HCT116 (cell line): Measurements from ENCODE around the gene MS4A8.

Experiments
- EZH2 ChIP-seq: fragments of 200-600 bp; sonication (generic); IDR thresholded peaks from 2 replicates; pipeline ENCODE4 v1.6.1; 2017; ENCODE audit warnings: antibody characterized with exemption, mixed run types
- FOSL1 ChIP-seq: IDR thresholded peaks from 2 replicates; pipeline ENCODE4 v1.6.1; 2012; ENCODE audit warnings: low read depth
- POLR2A ChIP-seq: IDR thresholded peaks from 2 replicates; pipeline ENCODE4 v1.7.0; 2011; ENCODE audit warnings: borderline replicate concordance; ENCODE audit not compliant: insufficient read depth, insufficient read length; ENCODE audit errors: extremely low read depth
- SP1 ChIP-seq: IDR thresholded peaks from 2 replicates; pipeline ENCODE4 v1.6.1; 2012; ENCODE audit warnings: low read depth
- YY1 ChIP-seq: IDR thresholded peaks from 2 replicates; pipeline ENCODE4 v1.6.1; 2011; ENCODE audit warnings: low read length, low read depth, moderate library complexity, mild to moderate bottlenecking; ENCODE audit not compliant: insufficient replicate concordance; ENCODE audit errors: extremely low read depth
- ZFX ChIP-seq: fragments of 450-650 bp; IDR thresholded peaks from 2 replicates; pipeline ENCODE4 v1.6.1; 2017
- TF ChIP-seq, protein P1 (sequence below), 3 experiments: fragments of 200-600 bp in 1 of 3; sonication (generic) in 1 of 3; IDR thresholded peaks in 2 of 3; conservative IDR thresholded peaks in 1 of 3; 2 replicates each; pipeline ENCODE4 v1.5.1; 2012 to 2017; ENCODE audit warnings: low read depth in 2 of 3, low read length in 2 of 3, antibody characterized with exemption in 1 of 3, borderline replicate concordance in 1 of 3, control low read depth in 1 of 3, mild to moderate bottlenecking in 1 of 3, mixed read lengths in 1 of 3, mixed run types in 1 of 3, moderate library complexity in 1 of 3; ENCODE audit not compliant: insufficient read depth in 1 of 3
- TF ChIP-seq, protein P2 (sequence below): IDR thresholded peaks from 2 replicates; pipeline ENCODE4 v1.6.1; 2012
- TF ChIP-seq, protein P3 (sequence below): IDR thresholded peaks from 2 replicates; pipeline ENCODE4 v1.6.1; 2011; ENCODE audit warnings: mild to moderate bottlenecking, low read length, moderate library complexity; ENCODE audit not compliant: insufficient replicate concordance; ENCODE audit errors: extremely low read depth

DNA sequence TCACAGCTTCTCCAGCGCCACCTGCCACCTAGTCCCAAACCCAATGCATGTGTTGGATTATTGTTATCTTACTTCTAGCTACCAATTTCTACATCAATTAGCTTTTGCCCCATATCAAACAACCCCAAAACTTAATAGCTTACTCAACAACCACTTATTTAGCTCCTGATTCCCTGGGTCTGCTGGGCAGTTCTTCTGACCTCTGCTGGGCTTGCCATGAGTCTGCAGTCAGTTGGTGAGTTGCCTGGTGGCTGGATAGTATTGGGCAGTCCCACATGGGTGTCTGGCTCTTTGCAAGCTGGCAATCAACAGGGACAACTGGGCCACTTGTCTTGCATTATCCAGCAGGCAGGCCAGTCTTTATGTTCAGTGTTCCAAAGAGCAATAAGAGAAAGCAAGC, 43.6 kb downstream of the MS4A8 start:
- TF ChIP-seq, protein P1, sequence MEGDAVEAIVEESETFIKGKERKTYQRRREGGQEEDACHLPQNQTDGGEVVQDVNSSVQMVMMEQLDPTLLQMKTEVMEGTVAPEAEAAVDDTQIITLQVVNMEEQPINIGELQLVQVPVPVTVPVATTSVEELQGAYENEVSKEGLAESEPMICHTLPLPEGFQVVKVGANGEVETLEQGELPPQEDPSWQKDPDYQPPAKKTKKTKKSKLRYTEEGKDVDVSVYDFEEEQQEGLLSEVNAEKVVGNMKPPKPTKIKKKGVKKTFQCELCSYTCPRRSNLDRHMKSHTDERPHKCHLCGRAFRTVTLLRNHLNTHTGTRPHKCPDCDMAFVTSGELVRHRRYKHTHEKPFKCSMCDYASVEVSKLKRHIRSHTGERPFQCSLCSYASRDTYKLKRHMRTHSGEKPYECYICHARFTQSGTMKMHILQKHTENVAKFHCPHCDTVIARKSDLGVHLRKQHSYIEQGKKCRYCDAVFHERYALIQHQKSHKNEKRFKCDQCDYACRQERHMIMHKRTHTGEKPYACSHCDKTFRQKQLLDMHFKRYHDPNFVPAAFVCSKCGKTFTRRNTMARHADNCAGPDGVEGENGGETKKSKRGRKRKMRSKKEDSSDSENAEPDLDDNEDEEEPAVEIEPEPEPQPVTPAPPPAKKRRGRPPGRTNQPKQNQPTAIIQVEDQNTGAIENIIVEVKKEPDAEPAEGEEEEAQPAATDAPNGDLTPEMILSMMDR (IDR thresholded peaks at IDR 0.05 in 2 of 3, conservative IDR thresholded peaks at IDR 0.05 in 1 of 3; ENCODE audit: borderline replicate concordance in 1 of 3, insufficient read depth in 1 of 3, low read depth in 2 of 3, low read length in 2 of 3), result peak in 1 of 3 experiments; percentile 24; a peak in 1 of 6 replicates
- TF ChIP-seq POLR2A, result no peak
- no peak for TF ChIP-seq EZH2
- TF ChIP-seq, protein P2, sequence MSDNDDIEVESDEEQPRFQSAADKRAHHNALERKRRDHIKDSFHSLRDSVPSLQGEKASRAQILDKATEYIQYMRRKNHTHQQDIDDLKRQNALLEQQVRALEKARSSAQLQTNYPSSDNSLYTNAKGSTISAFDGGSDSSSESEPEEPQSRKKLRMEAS, result no peak
- no peak for TF ChIP-seq ZFX
- TF ChIP-seq FOSL1, result no peak
- TF ChIP-seq SP1, result no peak
- TF ChIP-seq, protein P3, sequence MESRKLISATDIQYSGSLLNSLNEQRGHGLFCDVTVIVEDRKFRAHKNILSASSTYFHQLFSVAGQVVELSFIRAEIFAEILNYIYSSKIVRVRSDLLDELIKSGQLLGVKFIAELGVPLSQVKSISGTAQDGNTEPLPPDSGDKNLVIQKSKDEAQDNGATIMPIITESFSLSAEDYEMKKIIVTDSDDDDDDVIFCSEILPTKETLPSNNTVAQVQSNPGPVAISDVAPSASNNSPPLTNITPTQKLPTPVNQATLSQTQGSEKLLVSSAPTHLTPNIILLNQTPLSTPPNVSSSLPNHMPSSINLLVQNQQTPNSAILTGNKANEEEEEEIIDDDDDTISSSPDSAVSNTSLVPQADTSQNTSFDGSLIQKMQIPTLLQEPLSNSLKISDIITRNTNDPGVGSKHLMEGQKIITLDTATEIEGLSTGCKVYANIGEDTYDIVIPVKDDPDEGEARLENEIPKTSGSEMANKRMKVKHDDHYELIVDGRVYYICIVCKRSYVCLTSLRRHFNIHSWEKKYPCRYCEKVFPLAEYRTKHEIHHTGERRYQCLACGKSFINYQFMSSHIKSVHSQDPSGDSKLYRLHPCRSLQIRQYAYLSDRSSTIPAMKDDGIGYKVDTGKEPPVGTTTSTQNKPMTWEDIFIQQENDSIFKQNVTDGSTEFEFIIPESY, result no peak
- no peak for TF ChIP-seq YY1
